ENCODE results near the gene YPEL5. TPM values are rescaled to one million over a fixed set of nuclear protein-coding genes. Genes with fewer than 3 reads are reported as not detected.

YPEL5 gene
- total and polyA plus RNA-seq, 7 experiments from 2014 or later = 30.9 to 1,022 (median 98.3) TPM

DNA sequence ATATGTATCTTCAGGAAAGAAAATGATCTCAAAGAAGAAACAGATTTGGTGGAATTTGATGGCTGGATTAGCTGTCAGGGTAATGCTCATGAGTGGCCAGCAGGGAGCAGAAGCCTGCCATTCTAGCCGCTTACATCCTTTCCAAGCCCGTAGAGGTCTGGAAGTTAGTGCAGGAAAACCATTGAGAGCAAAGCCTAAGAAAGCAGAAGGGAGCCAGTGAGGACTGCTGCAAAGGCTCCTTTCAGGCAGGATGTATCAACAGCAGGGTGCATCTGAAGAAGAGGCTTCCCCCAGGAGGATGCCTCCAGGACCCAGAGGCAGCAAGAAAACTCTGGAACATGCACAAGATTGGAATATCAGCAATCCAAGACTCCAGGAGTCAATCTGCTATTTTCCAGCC lies 61.6 kb downstream of the YPEL5 start:
- Mint-ChIP-seq H3K27me3 (peaks cover 0 to 7% (median 0%) of the 10 kb centered on the region in 5 donors), H3K27ac (peak overlapping the region in 8 of 9 donors; percentile 82 to 95 (median 88)), H3K9me3 (no peaks in the 10 kb centered on the region), H3K4me1 (peaks cover 14 to 44% (median 35%) of the 10 kb centered on the region in 7 donors), H3K4me3 (peak overlapping the region; percentile 14 to 80 (median 68)), H3K36me3 (no peaks in the 10 kb centered on the region)
- Histone ChIP-seq H3K4me3 (ENCODE audit: low read length) (peak overlapping the region; percentile 3), H3K9me3 (ENCODE audit: control insufficient read depth in 2 of 3, low read length in 3 of 3) (no peaks in the 10 kb centered on the region), H3K27me3 (ENCODE audit: control insufficient read depth in 2 of 2, insufficient read depth in 2 of 2, low read length in 2 of 2) (no peaks in the 10 kb centered on the region), H3K36me3 (ENCODE audit: control insufficient read depth in 2 of 3, insufficient read depth in 3 of 3, low read length in 3 of 3) (no peaks in the 10 kb centered on the region), H3K27ac (ENCODE audit: low read depth, low read length) (peak overlapping the region; percentile 25), H3K4me1 (ENCODE audit: control insufficient read depth in 2 of 2, insufficient read depth in 2 of 2, low read length in 2 of 2) (peaks cover 8 to 33% of the 10 kb centered on the region in 2 donors)
- DNase-seq (peak in 4 of 9 donors; percentile 19 to 42 (median 28)), ATAC-seq (peak; percentile 69)
- CTCF ChIA-PET = interaction anchor here (0.7 to 9.8 kb wide), 22 partner anchors 9 to 501 kb away, joined by 3 to 220 read pairs (median 5); partner anchors contain the start of genes LBH and LCLAT1
- POLR2A ChIA-PET = interaction anchor here (0.8 to 12.8 kb wide), 19 partner anchors 10 to 503 kb away, joined by 3 to 353 read pairs (median 6); partner anchors contain the start of genes LBH, LCLAT1 and YPEL5
- intact Hi-C loops (cut with micrococcal nuclease) = loop anchor here (1.0 to 2.0 kb wide), 12 partner anchors 24 to 503 kb away; no protein-coding TSS in a partner anchor

DNA sequence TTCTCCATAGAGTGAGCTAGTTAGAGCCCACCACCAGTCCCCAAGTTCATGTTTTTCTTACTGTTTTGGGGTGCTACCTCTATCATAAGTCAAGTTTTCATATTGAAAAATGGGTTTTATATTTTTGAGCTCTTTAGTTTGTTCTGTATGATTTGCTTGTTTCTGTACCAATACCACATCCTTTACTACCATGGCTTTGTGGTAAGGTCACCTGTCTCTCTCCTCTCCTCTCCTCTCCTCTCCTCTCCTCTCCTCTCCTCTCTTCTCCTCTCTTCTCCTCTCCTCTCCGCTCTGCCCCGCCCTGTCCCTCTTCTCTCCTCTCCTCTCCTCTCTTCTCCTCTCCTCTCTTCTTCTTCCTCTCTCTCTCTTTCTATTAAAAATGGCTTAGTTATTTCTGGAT lies 62.4 kb downstream of the YPEL5 start:
- Mint-ChIP-seq H3K27ac (peak overlapping the region; percentile 75 to 95 (median 88)), H3K4me1 (peaks cover 14 to 48% (median 38%) of the 10 kb centered on the region in 7 donors), H3K36me3 (no peaks in the 10 kb centered on the region), H3K9me3 (no peaks in the 10 kb centered on the region), H3K27me3 (peaks cover 0 to 7% (median 0%) of the 10 kb centered on the region in 5 donors), H3K4me3 (peak overlapping the region; percentile 8 to 80 (median 64))
- no peaks in the 10 kb centered on the region for H3K36me3 ChIP-seq (ENCODE audit: control insufficient read depth in 2 of 3, insufficient read depth in 3 of 3, low read length in 3 of 3)
- no peaks in the 10 kb centered on the region for H3K27me3 ChIP-seq (ENCODE audit: control insufficient read depth in 2 of 2, insufficient read depth in 2 of 2, low read length in 2 of 2)
- POLR2A ChIA-PET = interaction anchor here (0.5 to 12.8 kb wide), 24 partner anchors 10 to 502 kb away, joined by 3 to 353 read pairs (median 6); partner anchors contain the start of genes LBH, LCLAT1 and YPEL5
- H3K4me1 ChIP-seq (ENCODE audit: control insufficient read depth in 2 of 2, insufficient read depth in 2 of 2, low read length in 2 of 2) = peaks cover 8 to 33% of the 10 kb centered on the region in 2 donors
- ATAC-seq = peak; percentile 81
- H3K27ac ChIP-seq (ENCODE audit: low read depth, low read length) = peak overlapping the region; percentile 25
- no peaks in the 10 kb centered on the region for H3K9me3 ChIP-seq (ENCODE audit: control insufficient read depth in 2 of 3, low read length in 3 of 3)
- CTCF ChIA-PET = interaction anchor here (0.6 to 9.8 kb wide), 26 partner anchors 8 to 500 kb away, joined by 3 to 220 read pairs (median 5); partner anchors contain the start of genes LBH and LCLAT1
- intact Hi-C loops (cut with micrococcal nuclease) = loop anchor here (1.0 to 2.0 kb wide), 9 partner anchors 16 to 498 kb away; partner anchors contain the start of genes LBH (in 1 of the 2) and LCLAT1 (in 1 of the 2)
- no peak overlapping the region for H3K4me3 ChIP-seq (ENCODE audit: low read length)
- DNase-seq = peak in 6 of 9 donors; percentile 47 to 70 (median 57)

Other genes starting within 250 kb of the YPEL5 start
- gene ALK, start 225.4 kb upstream of the YPEL5 start, total RNA-seq = not detected
- under 1 TPM in 1 of 2 donors, not detected in 1; 0.13 TPM for gene ALK, start 225.4 kb upstream of the YPEL5 start, polyA plus RNA-seq
- 100 to 1,000 TPM; 146 to 517 (median 192) TPM for gene LBH, start 84.5 kb downstream of the YPEL5 start, total RNA-seq
- gene LBH, start 84.5 kb downstream of the YPEL5 start, polyA plus RNA-seq = 100 to 1,000 TPM; 269 to 292 TPM